K562 (cell line): ENCODE data around the gene MRPL19. TPM values are rescaled to one million over a fixed set of nuclear protein-coding genes. Genes with fewer than 3 reads are reported as not detected.

ENCODE experiments used
- ETV1 ChIP-seq: fragments of 450-650 bp; conservative IDR thresholded peaks from 2 replicates; pipeline ENCODE4 v1.6.1; 2016; ENCODE audit warnings: missing genetic modification characterization, control low read depth, low read depth, missing compliant biosample characterization
- GTF2A2 ChIP-seq: IDR thresholded peaks from 2 replicates; pipeline ENCODE4 v1.6.1; 2016; ENCODE audit warnings: mild to moderate bottlenecking, missing genetic modification characterization, missing compliant biosample characterization
- ILK ChIP-seq: fragments of 450-650 bp; IDR thresholded peaks from 2 replicates; pipeline ENCODE4 v1.6.1; 2016; ENCODE audit warnings: missing genetic modification characterization, low read depth, mild to moderate bottlenecking, missing compliant biosample characterization, moderate library complexity, borderline replicate concordance
- MCM5 ChIP-seq: fragments of 450-650 bp; IDR thresholded peaks from 2 replicates; pipeline ENCODE4 v1.6.1; 2016; ENCODE audit warnings: low read depth
- NELFE ChIP-seq: IDR thresholded peaks from 2 replicates; pipeline ENCODE4 v1.6.1; 2011; ENCODE audit warnings: mild to moderate bottlenecking; ENCODE audit not compliant: insufficient read depth, insufficient read length
- NFRKB ChIP-seq: fragments of 450-650 bp; IDR thresholded peaks from 2 replicates; pipeline ENCODE4 v1.6.1; 2016; ENCODE audit warnings: low read depth
- PHTF2 ChIP-seq: fragments of 250-450 bp; sonication (Bioruptor Pico); IDR thresholded peaks from 2 replicates; pipeline ENCODE4 v1.5.0; 2021; ENCODE audit warnings: mild to moderate bottlenecking
- SMC3 ChIP-seq: conservative IDR thresholded peaks from 2 replicates; pipeline ENCODE4 v1.6.1; 2011; ENCODE audit warnings: low read depth, low read length, improper control_type of control experiment; ENCODE audit not compliant: insufficient read depth
- SRF ChIP-seq, 2 experiments: fragments of 250-450, 450-650 bp in 1 of 2; sonication (Bioruptor Pico) in 1 of 2; sonication (generic) in 1 of 2; formaldehyde crosslinking; IDR thresholded peaks; 2 replicates each; pipeline versions ENCODE4 v1.5.0 to v1.5.1; 2020 to 2022; ENCODE audit warnings: mild to moderate bottlenecking in 1 of 2, missing genetic modification reagents in 1 of 2
- ZBTB49 ChIP-seq: sonication (generic); formaldehyde crosslinking; IDR thresholded peaks from 2 replicates; pipeline ENCODE4 v1.8.0; 2022; ENCODE audit warnings: missing genetic modification reagents, mild to moderate bottlenecking, borderline replicate concordance
- ZNF263 ChIP-seq: sonication (generic); formaldehyde crosslinking; IDR thresholded peaks from 2 replicates; pipeline ENCODE4 v1.8.0; 2022; ENCODE audit warnings: mild to moderate bottlenecking, missing genetic modification reagents, borderline replicate concordance
- ZNF431 ChIP-seq: sonication (generic); formaldehyde crosslinking; IDR thresholded peaks from 2 replicates; pipeline ENCODE4 v1.8.0; 2022; ENCODE audit warnings: mild to moderate bottlenecking, missing genetic modification reagents
- ZNF655 ChIP-seq: fragments of 250-450 bp; sonication (Bioruptor Pico); IDR thresholded peaks from 2 replicates; pipeline ENCODE4 v1.5.0; 2021
- polyA plus RNA-seq, 8 experiments: library from polyadenylated mRNA; depleted of rRNA in 4 of 8; stranded (reverse) in 5 of 8; unstranded in 3 of 8; fragments of >200 nt; fragmentation: Nextera tagmentation in 2 of 8; fragmentation: Illumina TruSeq in 1 of 8; extraction: Ambion mirVana in 2 of 8; extraction: Trizol in 1 of 8; gene quantifications; 2 replicates each; pipeline versions ENCODE4 v1.2.1 to v1.2.3, GENCODE V29; 2011 to 2014; ENCODE audit warnings: inconsistent platforms in 1 of 8, missing spikeins in 1 of 8
- total RNA-seq, 7 experiments: library from RNA; depleted of rRNA in 6 of 7; stranded (reverse); fragments of >200 nt in 6 of 7; fragmentation: Illumina TruSeq in 2 of 7; extraction: Trizol in 2 of 7; gene quantifications; 2 replicates each; pipeline versions ENCODE4 v1.2.1 to v1.2.3, GENCODE V29; 2011 to 2021; ENCODE audit warnings: low replicate concordance in 1 of 7
- TF ChIP-seq, protein P1 (sequence below): fragments of 450-650 bp; IDR thresholded peaks from 2 replicates; pipeline ENCODE4 v1.6.1; 2016; ENCODE audit warnings: low read depth

Gene MRPL19
- total and polyA plus RNA-seq, 9 of the 15 experiments (the other 6 are each of a cell fraction or from before 2014, with no cell fraction given) = 9.7 to 65.9 (median 56.1) TPM

GRCh38 chr2:75710577-75711253 is 64.1 kb downstream of the MRPL19 start, which contains the start of gene GCFC2 (continued):
- TF ChIP-seq, protein P1, sequence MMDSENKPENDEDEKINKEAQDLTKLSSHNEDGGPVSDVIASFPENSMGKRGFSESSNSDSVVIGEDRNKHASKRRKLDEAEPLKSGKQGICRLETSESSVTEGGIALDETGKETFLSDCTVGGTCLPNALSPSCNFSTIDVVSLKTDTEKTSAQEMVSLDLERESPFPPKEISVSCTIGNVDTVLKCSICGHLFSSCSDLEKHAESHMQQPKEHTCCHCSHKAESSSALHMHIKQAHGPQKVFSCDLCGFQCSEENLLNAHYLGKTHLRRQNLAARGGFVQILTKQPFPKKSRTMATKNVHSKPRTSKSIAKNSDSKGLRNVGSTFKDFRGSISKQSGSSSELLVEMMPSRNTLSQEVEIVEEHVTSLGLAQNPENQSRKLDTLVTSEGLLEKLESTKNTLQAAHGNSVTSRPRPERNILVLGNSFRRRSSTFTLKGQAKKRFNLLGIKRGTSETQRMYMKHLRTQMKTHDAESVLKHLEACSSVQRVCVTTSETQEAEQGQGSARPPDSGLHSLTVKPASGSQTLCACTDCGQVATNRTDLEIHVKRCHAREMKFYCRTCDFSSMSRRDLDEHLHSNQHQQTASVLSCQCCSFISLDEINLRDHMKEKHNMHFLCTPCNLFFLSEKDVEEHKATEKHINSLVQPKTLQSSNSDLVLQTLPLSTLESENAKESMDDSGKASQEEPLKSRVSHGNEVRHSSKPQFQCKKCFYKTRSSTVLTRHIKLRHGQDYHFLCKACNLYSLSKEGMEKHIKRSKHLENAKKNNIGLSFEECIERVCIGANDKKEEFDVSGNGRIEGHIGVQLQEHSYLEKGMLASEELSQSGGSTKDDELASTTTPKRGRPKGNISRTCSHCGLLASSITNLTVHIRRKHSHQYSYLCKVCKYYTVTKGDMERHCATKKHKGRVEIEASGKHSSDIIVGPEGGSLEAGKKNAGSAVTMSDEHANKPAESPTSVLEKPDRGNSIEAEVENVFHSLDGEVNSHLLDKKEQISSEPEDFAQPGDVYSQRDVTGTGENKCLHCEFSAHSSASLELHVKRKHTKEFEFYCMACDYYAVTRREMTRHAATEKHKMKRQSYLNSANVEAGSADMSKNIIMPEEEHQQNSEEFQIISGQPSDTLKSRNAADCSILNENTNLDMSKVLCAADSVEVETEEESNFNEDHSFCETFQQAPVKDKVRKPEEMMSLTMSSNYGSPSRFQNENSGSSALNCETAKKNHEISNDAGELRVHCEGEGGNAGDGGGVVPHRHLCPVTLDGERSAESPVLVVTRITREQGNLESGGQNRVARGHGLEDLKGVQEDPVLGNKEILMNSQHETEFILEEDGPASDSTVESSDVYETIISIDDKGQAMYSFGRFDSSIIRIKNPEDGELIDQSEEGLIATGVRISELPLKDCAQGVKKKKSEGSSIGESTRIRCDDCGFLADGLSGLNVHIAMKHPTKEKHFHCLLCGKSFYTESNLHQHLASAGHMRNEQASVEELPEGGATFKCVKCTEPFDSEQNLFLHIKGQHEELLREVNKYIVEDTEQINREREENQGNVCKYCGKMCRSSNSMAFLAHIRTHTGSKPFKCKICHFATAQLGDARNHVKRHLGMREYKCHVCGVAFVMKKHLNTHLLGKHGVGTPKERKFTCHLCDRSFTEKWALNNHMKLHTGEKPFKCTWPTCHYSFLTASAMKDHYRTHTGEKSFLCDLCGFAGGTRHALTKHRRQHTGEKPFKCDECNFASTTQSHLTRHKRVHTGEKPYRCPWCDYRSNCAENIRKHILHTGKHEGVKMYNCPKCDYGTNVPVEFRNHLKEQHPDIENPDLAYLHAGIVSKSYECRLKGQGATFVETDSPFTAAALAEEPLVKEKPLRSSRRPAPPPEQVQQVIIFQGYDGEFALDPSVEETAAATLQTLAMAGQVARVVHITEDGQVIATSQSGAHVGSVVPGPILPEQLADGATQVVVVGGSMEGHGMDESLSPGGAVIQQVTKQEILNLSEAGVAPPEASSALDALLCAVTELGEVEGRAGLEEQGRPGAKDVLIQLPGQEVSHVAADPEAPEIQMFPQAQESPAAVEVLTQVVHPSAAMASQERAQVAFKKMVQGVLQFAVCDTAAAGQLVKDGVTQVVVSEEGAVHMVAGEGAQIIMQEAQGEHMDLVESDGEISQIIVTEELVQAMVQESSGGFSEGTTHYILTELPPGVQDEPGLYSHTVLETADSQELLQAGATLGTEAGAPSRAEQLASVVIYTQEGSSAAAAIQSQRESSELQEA = no peak
- no peak for TF ChIP-seq GTF2A2
- no peak for TF ChIP-seq MCM5
- peak; percentile 52; the same call in 1 of the 2 replicates for TF ChIP-seq ZNF263 (CRISPR knock-in tag)
- peak; percentile 88 for TF ChIP-seq ETV1 (tag)
- TF ChIP-seq ZNF655 (CRISPR knock-in tag) = no peak
- no peak for TF ChIP-seq SMC3
- TF ChIP-seq PHTF2 = no peak
- peak; percentile 36; the same call in 1 of the 2 replicates for TF ChIP-seq NFRKB
- peak; percentile 93 for TF ChIP-seq ZNF431
- TF ChIP-seq ILK (tag) = no peak
- no peak for TF ChIP-seq NELFE
- peak; percentile 93; the same call in 1 of the 2 replicates for TF ChIP-seq ZBTB49 (CRISPR knock-in tag)
- peak in 1 of 2 experiments; percentile 46; a peak in 1 of 4 replicates for TF ChIP-seq SRF (CRISPR knock-in tag; IDR thresholded peaks at IDR 0.05)
